ENCODE data around the gene TLR1.

- TF ChIP-seq CTCF (IDR thresholded peaks at IDR 0.05) (no peak), EZH2 (IDR thresholded peaks at IDR 0.05; ENCODE audit: borderline replicate concordance, insufficient read depth, low read depth, low read length, poor library complexity, severe bottlenecking) (no peak)
Measured at GRCh38 chr4:38752941-38753806, 51.4 kb downstream of the TLR1 start.

Measured in B cell (primary cell).